ENCODE data around the gene NTRK3.

GRCh38 chr15:87944691-87945090, 311.8 kb downstream of the NTRK3 start:
- TF ChIP-seq ZNF384 (IDR thresholded peaks at IDR 0.05) (no peak), SP1 (IDR thresholded peaks at IDR 0.05) (no peak), FOXA1 (IDR thresholded peaks at IDR 0.05) (no peak), FOXM1 (IDR thresholded peaks at IDR 0.05; ENCODE audit: borderline replicate concordance) (no peak), BHLHE40 (IDR thresholded peaks at IDR 0.05; ENCODE audit: borderline replicate concordance) (no peak), FOXK2 (IDR thresholded peaks at IDR 0.05) (no peak), L3MBTL2 (conservative IDR thresholded peaks at IDR 0.05) (no peak)

All from HEK293T (cell line).